ENCODE data around the gene ULBP3. TPM values are rescaled to one million over a fixed set of nuclear protein-coding genes. Genes with fewer than 3 reads are reported as not detected.

The ULBP3 gene
- total RNA-seq, 1 experiment from 2014 or later: 4.0 TPM

DNA sequence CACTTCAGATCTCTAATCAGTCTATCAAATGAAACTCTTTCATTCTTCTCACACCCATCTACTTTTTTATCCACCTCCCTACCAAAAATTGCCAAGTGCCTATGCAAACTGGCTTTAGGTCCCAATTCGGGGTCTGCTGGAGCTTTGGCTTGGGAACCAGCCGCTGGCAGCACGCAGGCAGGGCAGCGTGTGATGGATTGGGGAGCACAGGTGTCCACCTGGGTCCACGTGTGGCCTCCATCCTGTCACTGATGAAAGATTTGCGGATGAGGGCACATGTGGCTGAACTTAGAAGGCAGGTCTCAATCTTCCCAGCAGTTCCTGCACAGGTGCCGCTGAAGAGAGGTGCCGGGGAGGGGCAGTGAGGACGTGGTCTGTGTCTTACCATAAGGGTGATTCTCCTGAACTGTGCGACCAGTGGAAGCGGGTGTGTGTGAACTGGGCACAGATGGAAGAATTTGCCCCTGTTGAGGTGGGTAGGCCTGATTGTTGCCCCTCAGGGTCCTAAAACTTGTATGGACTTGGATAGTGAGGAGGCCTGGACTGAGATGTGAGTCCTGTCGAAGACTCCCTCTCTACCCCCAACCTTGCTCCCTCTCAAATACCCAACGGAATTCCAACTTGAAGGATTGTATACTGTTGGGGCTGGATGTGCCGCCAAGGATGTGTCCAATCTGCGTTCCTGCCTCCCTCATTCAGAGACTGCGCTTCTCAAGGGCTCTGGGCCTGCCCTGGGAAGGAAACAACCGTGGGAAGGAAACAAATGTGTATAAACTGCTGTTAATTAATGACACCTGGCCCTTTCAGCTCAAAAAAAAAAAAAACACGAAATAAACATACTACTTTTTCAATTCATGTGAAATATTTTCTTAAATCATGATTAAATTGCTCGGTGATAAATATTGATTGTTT is 25.2 kb downstream of the ULBP3 start (continued):
- TF ChIP-seq, protein P1, sequence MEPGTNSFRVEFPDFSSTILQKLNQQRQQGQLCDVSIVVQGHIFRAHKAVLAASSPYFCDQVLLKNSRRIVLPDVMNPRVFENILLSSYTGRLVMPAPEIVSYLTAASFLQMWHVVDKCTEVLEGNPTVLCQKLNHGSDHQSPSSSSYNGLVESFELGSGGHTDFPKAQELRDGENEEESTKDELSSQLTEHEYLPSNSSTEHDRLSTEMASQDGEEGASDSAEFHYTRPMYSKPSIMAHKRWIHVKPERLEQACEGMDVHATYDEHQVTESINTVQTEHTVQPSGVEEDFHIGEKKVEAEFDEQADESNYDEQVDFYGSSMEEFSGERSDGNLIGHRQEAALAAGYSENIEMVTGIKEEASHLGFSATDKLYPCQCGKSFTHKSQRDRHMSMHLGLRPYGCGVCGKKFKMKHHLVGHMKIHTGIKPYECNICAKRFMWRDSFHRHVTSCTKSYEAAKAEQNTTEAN (CRISPR knock-in tag; IDR thresholded peaks at IDR 0.05): no peak
- no peak for TF ChIP-seq ZNF396 (CRISPR knock-in tag; IDR thresholded peaks at IDR 0.05; ENCODE audit: borderline replicate concordance)
- TF ChIP-seq, protein P2, sequence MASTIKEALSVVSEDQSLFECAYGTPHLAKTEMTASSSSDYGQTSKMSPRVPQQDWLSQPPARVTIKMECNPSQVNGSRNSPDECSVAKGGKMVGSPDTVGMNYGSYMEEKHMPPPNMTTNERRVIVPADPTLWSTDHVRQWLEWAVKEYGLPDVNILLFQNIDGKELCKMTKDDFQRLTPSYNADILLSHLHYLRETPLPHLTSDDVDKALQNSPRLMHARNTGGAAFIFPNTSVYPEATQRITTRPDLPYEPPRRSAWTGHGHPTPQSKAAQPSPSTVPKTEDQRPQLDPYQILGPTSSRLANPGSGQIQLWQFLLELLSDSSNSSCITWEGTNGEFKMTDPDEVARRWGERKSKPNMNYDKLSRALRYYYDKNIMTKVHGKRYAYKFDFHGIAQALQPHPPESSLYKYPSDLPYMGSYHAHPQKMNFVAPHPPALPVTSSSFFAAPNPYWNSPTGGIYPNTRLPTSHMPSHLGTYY (CRISPR knock-in tag; IDR thresholded peaks at IDR 0.05): no peak

DNA sequence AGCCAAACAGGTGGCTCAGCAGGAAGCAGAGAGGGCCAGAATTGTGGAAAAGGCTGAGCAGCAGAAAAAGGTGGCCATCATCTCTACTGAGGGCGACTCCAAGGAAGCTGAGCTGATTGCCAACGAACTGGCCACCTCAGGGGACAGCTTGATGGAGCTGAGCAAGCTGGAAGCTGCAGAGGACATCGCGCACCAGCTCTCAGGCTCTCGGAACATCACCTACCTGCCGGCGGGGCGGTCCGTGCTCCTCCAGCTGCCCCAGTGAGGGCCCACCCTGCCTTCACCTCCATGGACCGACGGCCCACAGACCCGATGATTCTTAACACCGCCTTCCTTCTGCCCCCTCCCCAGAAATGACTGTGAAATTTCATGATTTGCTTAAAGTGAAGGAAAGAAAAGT is 25.8 kb downstream of the ULBP3 start:
- Mint-ChIP-seq H3K27me3 (ENCODE audit: low read depth) (peaks cover 67% of the 10 kb centered on the region), H3K4me1 (peaks cover 4% of the 10 kb centered on the region), H3K9me3 (no peaks in the 10 kb centered on the region), H3K4me3 (no peak overlapping the region), H3K36me3 (no peaks in the 10 kb centered on the region), H3K27ac (no peak overlapping the region)
- TF ChIP-seq ZBTB21 (CRISPR knock-in tag; IDR thresholded peaks at IDR 0.05; ENCODE audit: borderline replicate concordance) (no peak), ELF4 (CRISPR knock-in tag; IDR thresholded peaks at IDR 0.05; ENCODE audit: low read depth) (no peak), MXD4 (CRISPR knock-in tag; IDR thresholded peaks at IDR 0.05; ENCODE audit: borderline replicate concordance) (no peak)
- TF ChIP-seq, protein P3, sequence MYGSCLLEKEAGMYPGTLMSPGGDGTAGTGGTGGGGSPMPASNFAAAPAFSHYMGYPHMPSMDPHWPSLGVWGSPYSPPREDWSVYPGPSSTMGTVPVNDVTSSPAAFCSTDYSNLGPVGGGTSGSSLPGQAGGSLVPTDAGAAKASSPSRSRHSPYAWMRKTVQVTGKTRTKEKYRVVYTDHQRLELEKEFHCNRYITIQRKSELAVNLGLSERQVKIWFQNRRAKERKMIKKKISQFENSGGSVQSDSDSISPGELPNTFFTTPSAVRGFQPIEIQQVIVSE (CRISPR knock-in tag; IDR thresholded peaks at IDR 0.05; ENCODE audit: borderline replicate concordance): no peak
- TF ChIP-seq, protein P4, sequence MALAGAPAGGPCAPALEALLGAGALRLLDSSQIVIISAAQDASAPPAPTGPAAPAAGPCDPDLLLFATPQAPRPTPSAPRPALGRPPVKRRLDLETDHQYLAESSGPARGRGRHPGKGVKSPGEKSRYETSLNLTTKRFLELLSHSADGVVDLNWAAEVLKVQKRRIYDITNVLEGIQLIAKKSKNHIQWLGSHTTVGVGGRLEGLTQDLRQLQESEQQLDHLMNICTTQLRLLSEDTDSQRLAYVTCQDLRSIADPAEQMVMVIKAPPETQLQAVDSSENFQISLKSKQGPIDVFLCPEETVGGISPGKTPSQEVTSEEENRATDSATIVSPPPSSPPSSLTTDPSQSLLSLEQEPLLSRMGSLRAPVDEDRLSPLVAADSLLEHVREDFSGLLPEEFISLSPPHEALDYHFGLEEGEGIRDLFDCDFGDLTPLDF (CRISPR knock-in tag; IDR thresholded peaks at IDR 0.05): no peak
- TF ChIP-seq, protein P5, sequence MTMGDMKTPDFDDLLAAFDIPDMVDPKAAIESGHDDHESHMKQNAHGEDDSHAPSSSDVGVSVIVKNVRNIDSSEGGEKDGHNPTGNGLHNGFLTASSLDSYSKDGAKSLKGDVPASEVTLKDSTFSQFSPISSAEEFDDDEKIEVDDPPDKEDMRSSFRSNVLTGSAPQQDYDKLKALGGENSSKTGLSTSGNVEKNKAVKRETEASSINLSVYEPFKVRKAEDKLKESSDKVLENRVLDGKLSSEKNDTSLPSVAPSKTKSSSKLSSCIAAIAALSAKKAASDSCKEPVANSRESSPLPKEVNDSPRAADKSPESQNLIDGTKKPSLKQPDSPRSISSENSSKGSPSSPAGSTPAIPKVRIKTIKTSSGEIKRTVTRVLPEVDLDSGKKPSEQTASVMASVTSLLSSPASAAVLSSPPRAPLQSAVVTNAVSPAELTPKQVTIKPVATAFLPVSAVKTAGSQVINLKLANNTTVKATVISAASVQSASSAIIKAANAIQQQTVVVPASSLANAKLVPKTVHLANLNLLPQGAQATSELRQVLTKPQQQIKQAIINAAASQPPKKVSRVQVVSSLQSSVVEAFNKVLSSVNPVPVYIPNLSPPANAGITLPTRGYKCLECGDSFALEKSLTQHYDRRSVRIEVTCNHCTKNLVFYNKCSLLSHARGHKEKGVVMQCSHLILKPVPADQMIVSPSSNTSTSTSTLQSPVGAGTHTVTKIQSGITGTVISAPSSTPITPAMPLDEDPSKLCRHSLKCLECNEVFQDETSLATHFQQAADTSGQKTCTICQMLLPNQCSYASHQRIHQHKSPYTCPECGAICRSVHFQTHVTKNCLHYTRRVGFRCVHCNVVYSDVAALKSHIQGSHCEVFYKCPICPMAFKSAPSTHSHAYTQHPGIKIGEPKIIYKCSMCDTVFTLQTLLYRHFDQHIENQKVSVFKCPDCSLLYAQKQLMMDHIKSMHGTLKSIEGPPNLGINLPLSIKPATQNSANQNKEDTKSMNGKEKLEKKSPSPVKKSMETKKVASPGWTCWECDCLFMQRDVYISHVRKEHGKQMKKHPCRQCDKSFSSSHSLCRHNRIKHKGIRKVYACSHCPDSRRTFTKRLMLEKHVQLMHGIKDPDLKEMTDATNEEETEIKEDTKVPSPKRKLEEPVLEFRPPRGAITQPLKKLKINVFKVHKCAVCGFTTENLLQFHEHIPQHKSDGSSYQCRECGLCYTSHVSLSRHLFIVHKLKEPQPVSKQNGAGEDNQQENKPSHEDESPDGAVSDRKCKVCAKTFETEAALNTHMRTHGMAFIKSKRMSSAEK (CRISPR knock-in tag; IDR thresholded peaks at IDR 0.05; ENCODE audit: borderline replicate concordance): no peak
- TF ChIP-seq, protein P6, sequence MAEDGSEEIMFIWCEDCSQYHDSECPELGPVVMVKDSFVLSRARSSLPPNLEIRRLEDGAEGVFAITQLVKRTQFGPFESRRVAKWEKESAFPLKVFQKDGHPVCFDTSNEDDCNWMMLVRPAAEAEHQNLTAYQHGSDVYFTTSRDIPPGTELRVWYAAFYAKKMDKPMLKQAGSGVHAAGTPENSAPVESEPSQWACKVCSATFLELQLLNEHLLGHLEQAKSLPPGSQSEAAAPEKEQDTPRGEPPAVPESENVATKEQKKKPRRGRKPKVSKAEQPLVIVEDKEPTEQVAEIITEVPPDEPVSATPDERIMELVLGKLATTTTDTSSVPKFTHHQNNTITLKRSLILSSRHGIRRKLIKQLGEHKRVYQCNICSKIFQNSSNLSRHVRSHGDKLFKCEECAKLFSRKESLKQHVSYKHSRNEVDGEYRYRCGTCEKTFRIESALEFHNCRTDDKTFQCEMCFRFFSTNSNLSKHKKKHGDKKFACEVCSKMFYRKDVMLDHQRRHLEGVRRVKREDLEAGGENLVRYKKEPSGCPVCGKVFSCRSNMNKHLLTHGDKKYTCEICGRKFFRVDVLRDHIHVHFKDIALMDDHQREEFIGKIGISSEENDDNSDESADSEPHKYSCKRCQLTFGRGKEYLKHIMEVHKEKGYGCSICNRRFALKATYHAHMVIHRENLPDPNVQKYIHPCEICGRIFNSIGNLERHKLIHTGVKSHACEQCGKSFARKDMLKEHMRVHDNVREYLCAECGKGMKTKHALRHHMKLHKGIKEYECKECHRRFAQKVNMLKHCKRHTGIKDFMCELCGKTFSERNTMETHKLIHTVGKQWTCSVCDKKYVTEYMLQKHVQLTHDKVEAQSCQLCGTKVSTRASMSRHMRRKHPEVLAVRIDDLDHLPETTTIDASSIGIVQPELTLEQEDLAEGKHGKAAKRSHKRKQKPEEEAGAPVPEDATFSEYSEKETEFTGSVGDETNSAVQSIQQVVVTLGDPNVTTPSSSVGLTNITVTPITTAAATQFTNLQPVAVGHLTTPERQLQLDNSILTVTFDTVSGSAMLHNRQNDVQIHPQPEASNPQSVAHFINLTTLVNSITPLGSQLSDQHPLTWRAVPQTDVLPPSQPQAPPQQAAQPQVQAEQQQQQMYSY (CRISPR knock-in tag; IDR thresholded peaks at IDR 0.05): no peak
- CTCF ChIA-PET: interaction anchor here (1.3 kb wide), 1 partner anchor 28 kb away, joined by 3 read pairs; no protein-coding TSS in a partner anchor
- POLR2A ChIA-PET: no interaction called here
- no peak for ATAC-seq
- DNase-seq (ENCODE audit: low spot score): no peak
